Right lobe of liver (tissue), 6 donors: ENCODE data around the gene NUF2. TPM values are rescaled to one million over a fixed set of nuclear protein-coding genes. Genes with fewer than 3 reads are reported as not detected.

ENCODE experiments used
- ATAC-seq, 4 donors: fragments of 200-7000 bp; cut with Tn5 transposase; one replicate each; pipeline ENCODE4 v1.9.1; 2020; ENCODE audit warnings: mild to moderate bottlenecking in 4 of 4, moderate library complexity in 4 of 4
- DNase-seq, 3 donors: peaks; one replicate each; pipeline ENCODE4 v3.0.0-alpha.2; 2020
- H3K27ac ChIP-seq, 3 donors: fragments of 200-600 bp; one replicate each; pipeline ENCODE4 v1.8.0; 2022
- H3K27me3 ChIP-seq, 2 donors: fragments of 200-600 bp; one replicate each; pipeline ENCODE4 v1.8.0; 2022
- H3K36me3 ChIP-seq, 4 donors: fragments of 200-600 bp; sonication (generic) in 1 of 4; one replicate each; pipeline versions ENCODE4 v1.5.1 to v1.8.0; 2017 to 2022; ENCODE audit warnings: control low read depth in 1 of 4
- H3K4me1 ChIP-seq, 4 donors: fragments of 200-600 bp; sonication (generic) in 1 of 4; one replicate each; pipeline versions ENCODE4 v1.5.1 to v1.8.0; 2017 to 2022; ENCODE audit warnings: control low read depth in 1 of 4
- H3K4me3 ChIP-seq, 3 donors: fragments of 200-600 bp; one replicate each; pipeline ENCODE4 v1.8.0; 2022
- H3K9me3 ChIP-seq, 4 donors: fragments of 200-600 bp; sonication (generic) in 1 of 4; one replicate each; pipeline versions ENCODE4 v1.5.1 to v1.8.0; 2017 to 2022; ENCODE audit warnings: control low read depth in 1 of 4
- CTCF ChIP-seq, 4 donors: fragments of 200-600 bp in 3 of 4; fragments of 450-650 bp in 1 of 4; IDR thresholded peaks; one replicate each; pipeline versions ENCODE4 v1.5.1 to v1.8.0; 2016 to 2022; ENCODE audit warnings: antibody characterized with exemption in 4 of 4, mild to moderate bottlenecking in 2 of 4
- POLR2A ChIP-seq: fragments of 450-650 bp; IDR thresholded peaks from one replicate; pipeline ENCODE4 v1.6.1; 2017; ENCODE audit warnings: antibody characterized with exemption, mild to moderate bottlenecking
- WGBS: methylation state at CpG from one replicate; pipeline ENCODE4 v1.1.6; 2018; ENCODE audit warnings: low coverage, low lambda C conversion rate; ENCODE audit not compliant: insufficient coverage; ENCODE audit errors: missing lambda C conversion rate; 5-methylcytosine and 5-hydroxymethylcytosine counted together
- intact Hi-C, 2 donors: fragments of 100-400 bp; cut with DNase I; formaldehyde crosslinking; loops; one replicate each; pipeline versions ENCODE4 v1.11.2 to v1.14.1; 2022
- total RNA-seq, 6 experiments: library from RNA; depleted of rRNA in 2 of 6; stranded (reverse); fragments of >200 nt in 2 of 6; fragmentation: NEBNext Ultra II Directional in 3 of 6; extraction: Animal tissue kit (Norgen Biotek cat#: 25700) in 3 of 6; gene quantifications; one replicate each; pipeline versions ENCODE4 v1.1.0 to v1.2.4, GENCODE V29; 2016 to 2023
- donor health status: DM: no; HTN: yes; CAD: no.
- donor health status: DM: no; HTN: no; CAD: no.
- donor health status: DM: no; HTN: no; CAD: no.
- donor health status: DM: no; HTN: yes; CAD: no.
- donor health status: DM: no; HTN: yes; CAD: no.

NUF2 gene
- total RNA-seq, 6 experiments from 2014 or later = 0.26 to 1.3 (median 0.98) TPM; not detected in 1

- WGBS = 36% methylated on average over 5 of the region's 5 CpGs
- ATAC-seq (peak; percentile 42 to 74 (median 54)), DNase-seq (no peak)
- Histone ChIP-seq H3K4me3 (no peak overlapping the region), H3K9me3 (no peaks in the 10 kb centered on the region), H3K27ac (no peak overlapping the region), H3K4me1 (no peaks in the 10 kb centered on the region), H3K27me3 (no peaks in the 10 kb centered on the region), H3K36me3 (no peaks in the 10 kb centered on the region)
- intact Hi-C loops = no loop called here
- TF ChIP-seq CTCF (IDR thresholded peaks at IDR 0.05) = peak; percentile 17 to 49 (median 44)
- TF ChIP-seq POLR2A = no peak
Observed at GRCh38 chr1:163361123-163361934, 39.6 kb downstream of the NUF2 start.

- H3K36me3 ChIP-seq = no peaks in the 10 kb centered on the region
- H3K9me3 ChIP-seq = no peaks in the 10 kb centered on the region
- DNase-seq (no peak), ATAC-seq (no peak)
- H3K27me3 ChIP-seq = no peaks in the 10 kb centered on the region
- intact Hi-C loops = no loop called here
- no peak overlapping the region for H3K27ac ChIP-seq
- WGBS = 38% methylated on average over 3 of the region's 3 CpGs
- H3K4me1 ChIP-seq = no peaks in the 10 kb centered on the region
- no peak for TF ChIP-seq POLR2A
- TF ChIP-seq CTCF (IDR thresholded peaks at IDR 0.05) = no peak
- H3K4me3 ChIP-seq = no peak overlapping the region
Observed at GRCh38 chr1:163365186-163365585, 43.4 kb downstream of the NUF2 start.

GRCh38 chr1:163366555-163366954, 44.8 kb downstream of the NUF2 start:
- H3K36me3 ChIP-seq = no peaks in the 10 kb centered on the region

GRCh38 chr1:163367721-163368120, 46.0 kb downstream of the NUF2 start:
- intact Hi-C loops = no loop called here
- no peak for ATAC-seq
- DNase-seq = no peak
- no peak overlapping the region for H3K27ac ChIP-seq
- TF ChIP-seq POLR2A = no peak
- no peak for TF ChIP-seq CTCF (IDR thresholded peaks at IDR 0.05)
- H3K27me3 ChIP-seq = no peaks in the 10 kb centered on the region
- no peaks in the 10 kb centered on the region for H3K9me3 ChIP-seq
- no peaks in the 10 kb centered on the region for H3K4me1 ChIP-seq
- no peaks in the 10 kb centered on the region for H3K36me3 ChIP-seq
- no peak overlapping the region for H3K4me3 ChIP-seq
- 48% methylated on average over 4 of the region's 4 CpGs for WGBS

More at GRCh38 chr1:163366555-163366954, 44.8 kb downstream of the NUF2 start:
- intact Hi-C loops = no loop called here
- 85% methylated on average over 4 of the region's 4 CpGs for WGBS
- ATAC-seq = no peak
- TF ChIP-seq POLR2A = no peak
- TF ChIP-seq CTCF (IDR thresholded peaks at IDR 0.05) = no peak
- Histone ChIP-seq H3K9me3 (no peaks in the 10 kb centered on the region), H3K4me3 (no peak overlapping the region), H3K27me3 (no peaks in the 10 kb centered on the region), H3K4me1 (no peaks in the 10 kb centered on the region), H3K27ac (no peak overlapping the region)
- no peak for DNase-seq
